NB4 (cell line): Measurements from ENCODE around the gene DAW1.

Source experiments
- CTCF ChIP-seq: IDR thresholded peaks from one replicate; pipeline ENCODE4 v1.5.1; 2012; ENCODE audit warnings: low read depth, low read length
- POLR2A ChIP-seq: IDR thresholded peaks from 2 replicates; pipeline ENCODE4 v1.6.1; 2011; ENCODE audit warnings: mild to moderate bottlenecking; ENCODE audit not compliant: insufficient read length; ENCODE audit errors: extremely low read depth

GRCh38 chr2:227881866-227882517, 10.6 kb downstream of the DAW1 start:
- TF ChIP-seq CTCF (no peak), POLR2A (no peak)
